Measurements from ENCODE around the gene CAMK4. TPM values are rescaled to one million over a fixed set of nuclear protein-coding genes. Genes with fewer than 3 reads are reported as not detected.

Gene CAMK4
- total and polyA plus RNA-seq, 2 donors (not counting 3 experiments of a cell fraction or from before 2014, with no cell fraction given): 2.2 to 5.4 TPM

GRCh38 chr5:111221139-111221538, 3.0 kb upstream of the CAMK4 start:
- CTCF ChIA-PET: interaction anchor here (0.9 to 1.6 kb wide), 3 partner anchors 10 to 14 kb away, joined by 3 to 4 read pairs (median 3); no protein-coding TSS in a partner anchor
- no peaks in the 10 kb centered on the region for H3K9me3 ChIP-seq (replicated peaks; ENCODE audit: control insufficient read depth, insufficient read depth, low read length)

More at GRCh38 chr5:111221139-111221538, 3.0 kb upstream of the CAMK4 start:
- Histone ChIP-seq H3K4me2 (ENCODE audit: insufficient read depth, low read length) (no peak overlapping the region), H3K27me3 (ENCODE audit: control insufficient read depth in 2 of 2, insufficient read depth in 2 of 2, low read length in 2 of 2) (peaks cover 0 to 2% of the 10 kb centered on the region in 2 experiments), H3K36me3 (ENCODE audit: control insufficient read depth in 2 of 2, extremely low read depth in 1 of 2, insufficient read depth in 2 of 2, low read length in 2 of 2) (no peaks in the 10 kb centered on the region), H3K27ac (ENCODE audit: insufficient read depth, low read depth, low read length) (no peak overlapping the region), H3K4me1 (ENCODE audit: control insufficient read depth, extremely low read depth, insufficient read depth, low read length) (peaks cover 5% of the 10 kb centered on the region), H3K79me2 (ENCODE audit: control insufficient read depth, insufficient read depth, low read length) (no peaks in the 10 kb centered on the region), H2AFZ (ENCODE audit: low read depth, low read length) (no peak overlapping the region), H4K20me1 (replicated peaks; ENCODE audit: control insufficient read depth, extremely low read depth, insufficient read depth, low read length) (no peaks in the 10 kb centered on the region), H3K4me3 (replicated peaks in 1 of 3; ENCODE audit: insufficient read depth in 1 of 3, low read depth in 1 of 3, low read length in 3 of 3) (no peak overlapping the region), H3K9ac (replicated peaks; ENCODE audit: extremely low read depth, insufficient read depth, low read length) (no peak overlapping the region), H3K9me1 (replicated peaks; ENCODE audit: control insufficient read depth, extremely low read depth, insufficient read depth, low read length) (peaks cover 2% of the 10 kb centered on the region)
- POLR2A ChIA-PET: no interaction called here
- intact Hi-C loops (cut with micrococcal nuclease) (loop anchor here (5.0 to 10.0 kb wide), 2 partner anchors 264 to 936 kb away; no protein-coding TSS in a partner anchor), dilution Hi-C loops (cut with MboI; ENCODE audit: extremely low pct_ligation_motif_present, low sequenced_read_pairs) (no loop called here)
- TF ChIP-seq MAX (IDR thresholded peaks at IDR 0.05; ENCODE audit: insufficient read depth, insufficient read length) (no peak), GATA2 (IDR thresholded peaks at IDR 0.05; ENCODE audit: insufficient read depth, insufficient read length, low read depth, low read length) (no peak), JUN (IDR thresholded peaks at IDR 0.05; ENCODE audit: borderline replicate concordance, insufficient read depth, insufficient read length, low read depth) (no peak), CTCF (IDR thresholded peaks at IDR 0.05; ENCODE audit: extremely low read depth in 1 of 2, insufficient read depth in 1 of 2, low read depth in 1 of 2, low read length in 2 of 2) (no peak), MYC (IDR thresholded peaks at IDR 0.05; ENCODE audit: low read depth, low read length) (no peak), POLR2AphosphoS5 (IDR thresholded peaks at IDR 0.05; ENCODE audit: insufficient read depth, low read depth, low read length) (no peak), FOS (IDR thresholded peaks at IDR 0.05; ENCODE audit: borderline replicate concordance, insufficient read depth, low read length) (no peak), EZH2 (IDR thresholded peaks at IDR 0.05; ENCODE audit: borderline replicate concordance, low read depth, low read length, severe bottlenecking) (no peak), POLR2A (IDR thresholded peaks at IDR 0.05; ENCODE audit: low read depth, low read length) (no peak)
- no peak for FAIRE-seq
- no TSS peak for BruUV-seq (replicated peaks)
- DNase-seq (ENCODE audit: low read depth, low spot score): no peak
